GM18861 (cell line): ENCODE measurements around the gene PIRT.
"Not testable (repeated sequence)": the region's sequence is repeated elsewhere in the genome, so short reads cannot be mapped to it uniquely, and the experiment has no call there.

Experiments used
- ATAC-seq: cut with Tn5 transposase; IDR thresholded peaks from one replicate; pipeline ENCODE4 v1.9.1; 2021; ENCODE audit not compliant: unreplicated experiment

PIRT gene

DNA sequence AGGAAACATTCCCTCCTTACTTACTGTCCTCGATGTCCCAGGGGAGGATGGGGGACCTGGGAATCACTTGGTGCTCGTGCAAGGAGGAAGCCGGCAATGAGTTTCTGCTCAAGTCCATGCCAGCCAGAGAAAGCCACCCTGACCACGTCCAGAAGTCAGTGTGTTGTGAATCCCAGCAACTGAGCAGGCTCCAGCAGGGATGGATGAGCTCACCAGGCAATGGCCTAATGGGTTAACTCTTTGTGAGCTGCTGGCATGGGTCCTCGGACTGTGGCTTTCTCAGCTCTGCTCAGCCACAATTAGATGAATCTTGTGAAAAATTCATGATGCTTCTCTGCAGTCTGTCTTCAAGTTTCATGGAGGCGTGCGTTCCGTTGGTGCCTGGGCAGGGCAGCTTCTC lies at the start of gene PIRT:
Gene PIRT, minus strand, starts transcription at position 167 of the 400 bp plus-strand sequence. CDS start 12,442 bp downstream, outside the sequence.
- no peak for ATAC-seq

DNA sequence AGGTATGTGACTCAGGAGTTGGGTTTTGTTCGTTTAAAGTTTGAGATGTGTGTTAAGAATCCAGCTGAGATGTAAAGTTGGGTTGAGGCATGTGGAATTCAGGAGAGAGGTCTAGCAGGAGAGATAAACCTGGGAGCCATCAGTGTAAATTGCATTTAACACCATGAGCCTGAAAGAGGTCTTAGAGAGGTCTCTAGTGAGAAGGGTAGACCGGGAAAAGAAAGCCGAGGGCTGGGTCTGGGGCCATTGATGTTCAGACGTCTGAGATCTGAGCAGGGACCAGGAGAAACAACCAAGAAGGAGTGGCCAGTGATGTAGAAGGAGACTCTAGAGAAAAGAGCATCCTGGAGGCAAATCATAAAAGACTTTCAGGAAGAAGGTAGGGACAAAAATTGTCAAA lies 44.1 kb upstream of the PIRT start:
- ATAC-seq = no peak

DNA sequence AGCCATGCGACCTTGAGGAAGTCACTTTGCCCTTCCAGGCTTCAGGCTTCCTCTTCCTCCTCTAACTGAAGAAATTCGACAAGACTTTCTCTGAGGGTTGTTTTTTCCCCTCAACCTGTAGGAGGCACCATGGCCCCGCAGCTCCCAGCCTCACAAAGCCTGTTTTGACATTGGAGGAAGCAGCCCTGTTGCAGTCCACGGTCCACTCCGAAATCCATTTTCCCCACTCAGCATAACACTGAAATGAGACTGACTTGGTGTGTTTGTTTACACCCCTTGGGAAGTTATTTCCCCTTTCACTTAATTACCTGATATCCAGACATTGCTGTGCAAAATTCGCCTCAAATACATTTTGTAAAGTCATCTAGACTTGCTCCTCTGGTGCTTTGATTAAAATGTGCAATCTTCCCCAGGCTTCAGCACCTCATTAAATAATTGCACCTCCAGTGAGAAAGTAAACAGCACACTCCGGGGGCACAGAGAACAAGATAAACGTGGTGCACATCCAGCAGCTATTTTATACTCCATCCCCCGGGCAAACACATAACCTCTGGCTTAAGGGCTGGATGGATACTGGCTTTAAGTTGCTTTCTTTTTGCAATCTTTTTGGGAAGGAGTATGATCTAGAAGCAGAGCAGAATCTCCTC lies 41.4 kb upstream of the PIRT start:
- no peak for ATAC-seq

DNA sequence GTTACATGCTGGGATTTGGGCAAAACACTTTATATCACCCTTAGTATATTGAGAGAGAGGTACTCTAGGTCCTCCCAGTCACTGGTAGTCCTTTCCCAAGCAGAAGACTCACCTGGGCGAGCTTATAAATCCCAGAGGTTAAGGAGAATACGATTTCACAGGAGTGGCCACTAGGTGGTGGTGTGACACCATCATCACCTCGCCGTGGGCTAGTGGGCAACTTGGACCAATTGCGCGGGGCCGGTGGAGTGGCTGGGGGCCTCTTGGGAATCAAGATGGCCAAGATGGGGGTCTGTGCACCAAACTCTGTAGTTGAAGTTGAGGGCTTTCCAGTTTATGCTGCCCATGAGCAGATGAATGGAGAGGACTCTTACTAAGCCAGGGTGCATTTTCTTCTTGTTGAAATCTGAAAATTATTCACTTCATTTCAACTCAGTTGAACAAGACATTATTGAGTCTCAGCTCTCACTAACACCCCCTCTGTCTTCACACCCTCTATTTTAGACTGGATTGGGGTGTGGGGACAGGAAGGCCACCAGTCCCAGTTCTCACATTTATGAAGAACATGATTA lies 38.2 kb upstream of the PIRT start:
- no peak for ATAC-seq

DNA sequence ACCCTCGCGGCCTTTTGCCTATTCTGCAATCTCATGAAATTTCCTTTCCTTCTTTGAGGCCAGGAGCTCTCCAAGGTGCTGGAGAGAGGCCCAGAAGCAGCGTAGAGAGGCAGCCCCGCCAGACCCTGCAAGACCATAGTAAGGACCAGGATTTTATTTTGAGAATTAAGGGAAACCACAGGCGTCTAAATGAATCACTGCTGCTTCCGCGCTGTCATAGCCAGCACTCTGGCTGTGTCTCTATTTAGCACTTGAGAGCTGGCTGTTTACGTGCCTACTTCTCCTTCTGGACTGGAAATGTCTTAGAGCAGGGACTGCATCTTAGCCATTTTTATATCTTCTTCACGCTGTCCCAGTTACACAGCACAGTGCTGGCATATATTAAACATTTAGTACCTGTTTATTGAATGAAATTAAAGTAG lies 37.6 kb upstream of the PIRT start:
- no peak for ATAC-seq

DNA sequence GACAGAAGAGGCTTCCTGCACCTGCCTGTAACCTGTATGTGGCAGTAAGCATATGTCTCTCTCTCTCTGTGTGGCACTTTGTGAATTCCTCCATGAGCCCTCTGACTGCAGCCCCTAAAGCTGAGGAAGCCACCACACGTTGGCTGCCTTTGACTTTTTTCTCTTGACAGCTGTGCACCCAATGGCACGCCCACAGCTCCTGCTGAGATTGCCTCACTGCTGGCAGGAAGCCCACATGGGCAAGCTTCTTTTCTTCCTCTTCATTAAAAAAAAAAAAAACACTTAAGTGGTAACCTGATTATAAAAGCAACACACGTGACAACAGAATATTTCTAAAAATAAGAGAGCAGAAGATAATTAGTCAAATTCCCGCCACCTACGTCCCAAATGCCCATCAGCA lies 34.0 kb upstream of the PIRT start:
- no peak for ATAC-seq

DNA sequence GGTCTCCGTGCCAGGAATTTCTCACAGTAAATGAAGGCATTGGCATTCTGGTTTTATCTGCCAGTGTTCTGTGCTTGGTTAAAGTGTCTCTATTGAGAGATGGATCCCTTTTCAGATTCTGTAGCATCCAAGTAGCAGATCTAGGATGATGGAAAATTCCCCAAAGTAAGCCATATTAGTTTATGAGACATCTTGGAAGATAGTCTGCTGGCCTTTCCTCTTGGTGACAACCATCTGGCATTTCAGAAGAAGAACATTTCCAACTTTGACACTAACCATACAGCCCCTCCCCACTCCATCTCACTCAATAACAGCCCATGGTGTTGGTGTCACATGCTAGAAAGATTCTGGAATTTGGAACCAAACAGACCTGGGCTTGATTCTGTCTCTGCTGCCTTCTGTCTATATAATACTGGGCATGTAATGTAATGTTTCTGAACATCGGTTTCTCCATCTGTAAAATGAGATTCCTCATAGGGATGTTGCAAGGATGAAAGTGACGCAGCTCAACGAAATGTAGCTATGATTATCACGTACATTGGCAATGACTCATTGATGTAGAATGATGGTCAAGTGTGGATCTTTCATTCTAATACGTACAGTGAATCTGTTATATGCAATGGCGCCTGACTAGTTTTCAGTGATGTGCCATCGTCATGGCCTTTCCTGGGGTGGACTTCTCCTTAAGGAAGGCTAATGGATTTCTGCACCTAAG lies 32.6 kb upstream of the PIRT start:
- no peak for ATAC-seq

DNA sequence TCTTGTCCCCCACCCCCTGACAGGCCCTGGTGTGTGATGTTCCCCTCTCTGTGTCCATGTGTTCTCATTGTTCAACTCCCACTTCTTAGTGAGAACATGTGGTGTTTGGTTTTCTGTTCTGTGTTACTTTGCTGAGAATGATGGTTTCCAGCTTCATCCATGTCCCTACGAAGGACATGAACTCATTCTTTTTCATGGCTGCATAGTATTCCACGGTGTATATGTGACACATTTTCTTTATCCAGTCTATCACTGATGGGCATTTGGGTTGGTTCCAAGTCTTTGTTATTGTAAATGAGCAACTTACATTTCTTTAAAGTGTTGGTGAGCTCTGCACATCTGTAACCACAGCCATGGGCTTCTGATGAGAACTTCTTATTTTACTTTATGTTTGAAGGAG lies 30.9 kb upstream of the PIRT start:
- ATAC-seq = not testable (repeated sequence)

DNA sequence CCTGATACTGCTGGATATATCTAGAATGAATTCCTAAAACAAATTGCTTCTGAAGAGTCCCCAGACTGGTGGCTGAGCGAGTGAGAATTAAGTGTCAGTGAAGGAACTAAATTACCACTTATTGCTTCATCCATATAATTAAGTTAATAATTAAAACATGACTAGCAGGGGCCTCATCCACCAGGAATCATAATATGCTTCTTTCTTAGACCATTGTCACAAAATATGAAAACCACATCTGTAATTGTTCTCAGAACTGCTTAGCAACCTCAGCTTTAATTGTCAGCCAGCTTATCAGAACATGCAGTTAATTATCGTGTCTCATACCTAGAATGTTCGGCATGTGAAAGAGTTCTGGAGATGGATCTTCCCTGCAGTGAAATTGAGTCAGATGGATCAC lies 21.2 kb upstream of the PIRT start:
- no peak for ATAC-seq

DNA sequence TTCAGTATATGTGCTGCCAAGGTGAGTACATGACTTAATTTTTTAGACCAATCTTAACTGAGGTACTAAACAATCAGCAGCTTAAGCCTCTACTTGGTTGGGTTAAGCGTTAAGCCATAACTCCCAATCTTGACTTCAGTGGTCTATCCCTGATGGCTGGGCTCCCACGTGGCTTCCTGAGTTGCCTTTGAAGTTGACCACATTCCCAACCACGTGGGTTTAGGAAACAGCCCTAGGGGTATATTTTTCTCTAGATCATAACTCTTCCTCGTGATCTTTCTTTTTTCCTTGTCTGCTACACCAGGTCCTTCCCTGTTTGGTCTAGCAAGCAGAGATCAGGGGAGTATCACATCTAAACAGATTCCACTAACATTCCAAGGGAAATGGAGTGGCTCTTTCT lies 20.1 kb upstream of the PIRT start:
- ATAC-seq = no peak

DNA sequence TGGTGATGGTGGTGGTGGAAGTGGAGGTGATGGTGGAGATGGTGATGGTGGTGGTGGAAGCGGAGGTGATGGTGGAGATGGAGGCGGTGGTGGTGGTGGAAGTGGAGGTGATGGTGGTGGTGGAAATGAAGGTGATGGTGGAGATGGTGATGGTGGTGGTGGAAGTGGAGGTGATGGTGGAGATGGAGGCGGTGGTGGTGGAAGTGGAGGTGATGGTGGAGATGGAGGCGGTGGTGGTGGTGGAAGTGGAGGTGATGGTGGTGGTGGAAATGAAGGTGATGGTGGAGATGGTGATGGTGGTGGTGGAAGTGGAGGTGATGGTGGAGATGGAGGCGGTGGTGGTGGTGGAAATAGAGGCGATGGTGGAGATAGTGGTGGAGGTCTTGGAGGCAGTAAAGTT lies 8.7 kb upstream of the PIRT start:
- ATAC-seq = not testable (repeated sequence)

DNA sequence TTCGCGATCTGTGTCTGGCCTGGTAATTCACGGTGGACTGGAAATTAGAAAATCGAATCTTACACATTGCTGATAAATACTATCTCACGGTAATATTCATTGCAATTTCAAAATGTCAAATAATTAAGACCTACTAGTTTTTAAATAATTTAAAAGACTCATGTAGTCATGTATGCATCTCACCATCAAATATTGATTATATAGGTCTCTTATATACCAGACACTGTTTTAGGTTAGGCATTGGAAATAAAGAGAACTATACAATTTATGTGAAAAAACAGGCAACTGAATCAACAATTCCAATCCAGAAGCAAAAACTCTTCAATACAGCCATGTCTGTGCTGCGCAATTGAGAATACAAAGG lies 7.5 kb upstream of the PIRT start:
- ATAC-seq = no peak

DNA sequence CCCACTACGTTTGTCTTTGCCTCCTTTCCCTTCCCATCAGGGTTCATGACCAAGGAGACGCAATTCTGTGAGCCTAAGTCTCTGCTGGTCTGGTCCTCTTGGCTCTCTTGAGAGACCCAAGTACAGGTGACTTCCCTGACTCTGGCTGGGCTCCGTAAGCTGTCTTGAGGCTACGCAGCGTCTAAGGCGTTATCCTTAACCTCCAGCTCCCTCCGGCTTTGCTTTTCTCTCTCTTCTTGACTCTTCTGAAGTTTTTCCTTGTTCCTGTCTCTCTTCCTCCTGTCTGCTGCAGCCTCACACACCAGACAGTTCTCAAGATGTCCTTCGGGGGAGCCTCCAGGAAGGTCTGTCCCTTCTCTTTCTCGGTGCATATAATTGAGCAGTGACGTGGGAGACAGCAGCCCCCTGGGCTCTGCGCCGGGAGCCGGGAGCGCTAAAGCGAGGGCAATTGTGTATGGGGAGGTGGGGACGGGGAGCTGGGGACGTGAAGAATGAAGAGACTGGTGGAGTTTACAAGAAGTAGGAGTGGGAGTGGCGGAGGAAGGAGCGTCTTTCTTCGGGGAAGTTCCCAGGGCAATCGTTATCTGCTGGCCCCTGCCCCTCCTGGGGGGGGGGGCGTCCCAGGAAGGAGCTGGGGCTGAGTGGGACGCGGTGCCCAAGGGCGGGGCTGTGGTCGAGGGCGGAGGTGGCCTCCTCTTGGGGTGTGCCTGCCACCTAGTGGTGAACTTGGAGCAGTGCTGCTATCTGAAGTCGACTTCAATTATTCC lies 6.9 kb upstream of the PIRT start:
- peak; percentile 89 for ATAC-seq

DNA sequence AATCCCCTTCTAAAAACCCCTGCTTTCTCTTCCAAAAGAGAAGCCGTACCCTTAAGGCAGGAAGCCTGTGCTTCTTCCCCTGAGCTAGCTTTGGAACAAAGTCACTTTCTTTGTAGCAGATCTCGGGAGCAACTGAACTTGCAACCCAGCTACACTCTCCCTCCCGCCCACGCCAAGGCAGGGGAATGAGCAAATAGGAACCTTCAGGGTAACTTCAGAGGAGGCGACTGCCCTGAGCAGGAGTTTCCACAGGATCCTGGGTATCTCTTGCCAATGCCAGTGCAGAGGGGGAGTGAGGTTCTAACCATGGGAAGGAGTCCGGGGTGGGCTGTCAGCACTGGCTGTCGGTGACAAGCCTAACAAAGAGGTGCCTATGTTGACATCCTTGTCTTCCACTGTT lies 5.9 kb upstream of the PIRT start:
- no peak for ATAC-seq

DNA sequence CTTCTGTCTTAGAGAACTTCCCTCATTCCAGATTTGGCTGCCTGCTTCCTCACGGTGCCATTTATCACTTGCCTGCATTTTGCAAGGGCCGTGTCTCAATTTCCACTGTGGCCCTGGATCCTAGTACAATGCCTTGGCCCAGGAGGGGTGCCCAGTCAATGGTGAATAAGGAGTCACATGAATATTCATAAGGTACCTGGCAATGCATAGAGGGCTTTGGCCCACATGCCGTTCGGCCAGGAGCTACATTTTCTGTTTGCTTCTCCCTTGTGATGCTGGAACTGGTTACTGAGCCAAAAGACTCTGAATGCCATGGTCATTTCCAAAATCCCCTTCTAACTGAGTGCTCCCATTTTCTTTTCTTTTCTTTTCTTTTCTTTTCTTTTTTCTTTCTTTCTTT lies 4.8 kb upstream of the PIRT start:
- ATAC-seq = no peak

DNA sequence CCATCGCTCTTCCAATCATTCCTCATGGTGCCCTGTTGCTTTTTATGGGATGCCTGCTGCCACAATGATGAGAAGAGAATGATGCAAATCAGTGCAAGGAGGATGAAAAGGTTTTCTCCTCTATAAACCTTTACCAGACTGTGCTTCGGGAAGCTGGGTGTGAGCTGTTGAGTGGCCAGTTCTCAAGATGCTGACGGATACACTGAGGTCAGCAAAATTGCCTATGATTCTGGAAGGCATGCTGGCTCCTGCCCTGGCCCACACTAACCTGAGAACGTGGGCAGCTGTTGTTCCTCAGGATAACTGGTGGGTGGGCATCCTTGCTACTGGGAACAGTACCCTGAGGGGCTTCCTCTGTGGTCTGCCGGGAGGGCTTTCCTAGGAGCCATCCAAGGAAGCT lies 795 bp upstream of the PIRT start:
- ATAC-seq = no peak

DNA sequence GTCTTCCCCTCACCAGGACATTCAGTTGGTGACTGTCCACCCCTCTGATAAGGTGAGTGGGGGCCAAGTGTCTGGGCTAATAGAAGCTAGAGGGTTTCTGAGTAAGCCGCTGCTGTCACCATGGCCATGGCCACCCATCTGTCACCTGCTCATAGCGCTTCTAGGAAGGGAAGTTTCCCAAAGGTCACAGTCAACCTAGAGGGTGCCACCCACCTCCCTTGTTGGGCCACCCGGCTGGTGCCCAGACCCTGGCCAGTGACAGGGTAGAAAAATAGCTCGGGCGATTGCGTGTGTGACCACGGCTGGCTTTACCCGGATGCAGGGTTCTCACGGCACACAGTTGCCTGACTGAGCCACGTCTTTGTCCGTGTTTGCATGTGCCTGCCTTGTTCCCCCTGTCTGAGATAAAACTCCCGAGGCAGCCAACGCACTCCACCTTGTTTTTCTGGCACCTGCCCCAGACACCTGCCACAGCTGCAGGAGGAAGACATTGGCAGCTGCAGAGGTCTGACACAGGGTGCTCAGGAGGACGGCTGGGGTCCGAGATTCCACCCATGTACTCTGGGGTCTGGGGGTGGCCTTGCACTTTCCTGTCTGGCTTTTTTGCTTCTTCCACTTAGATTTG lies 809 bp downstream of the PIRT start:
- ATAC-seq = no peak

DNA sequence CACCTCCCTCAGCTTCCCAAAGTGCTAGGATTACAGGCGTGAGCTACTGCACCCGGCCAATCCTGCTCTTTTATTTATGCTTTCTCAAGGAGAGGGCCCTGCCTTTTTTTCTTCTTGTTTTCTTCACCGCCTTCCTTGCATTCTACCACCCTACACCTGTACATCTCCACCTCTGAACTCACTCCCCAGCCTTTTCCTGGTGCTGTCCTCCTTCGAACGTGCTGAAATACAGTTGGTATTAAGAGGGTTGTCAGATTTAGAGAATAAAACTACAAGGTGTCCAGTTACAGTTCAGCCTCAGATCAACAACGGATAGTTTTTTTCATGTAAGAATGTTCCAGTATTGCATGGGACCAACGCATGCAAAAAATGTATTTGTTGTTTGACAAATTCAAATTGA lies 1.7 kb downstream of the PIRT start:
- ATAC-seq = no peak

DNA sequence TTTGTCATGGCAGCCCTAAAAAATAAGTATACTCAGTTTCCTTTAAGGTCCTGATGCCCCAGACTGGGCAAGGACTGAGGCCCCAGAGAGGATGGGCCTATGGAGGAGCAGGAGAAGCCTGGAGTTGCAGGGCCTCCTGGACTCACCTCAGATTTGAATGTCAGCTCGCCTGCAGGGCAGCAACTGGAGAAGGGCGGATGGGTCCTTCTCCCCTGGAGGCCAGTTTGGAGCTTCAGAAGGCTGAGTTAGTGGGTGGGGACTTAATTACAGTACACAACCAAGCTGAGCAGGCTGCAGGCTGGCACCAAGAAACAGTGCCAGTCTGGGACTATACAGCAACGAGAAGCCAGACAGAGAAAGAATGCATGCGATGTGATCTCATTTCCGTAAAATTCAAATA lies 6.2 kb downstream of the PIRT start:
- no peak for ATAC-seq

DNA sequence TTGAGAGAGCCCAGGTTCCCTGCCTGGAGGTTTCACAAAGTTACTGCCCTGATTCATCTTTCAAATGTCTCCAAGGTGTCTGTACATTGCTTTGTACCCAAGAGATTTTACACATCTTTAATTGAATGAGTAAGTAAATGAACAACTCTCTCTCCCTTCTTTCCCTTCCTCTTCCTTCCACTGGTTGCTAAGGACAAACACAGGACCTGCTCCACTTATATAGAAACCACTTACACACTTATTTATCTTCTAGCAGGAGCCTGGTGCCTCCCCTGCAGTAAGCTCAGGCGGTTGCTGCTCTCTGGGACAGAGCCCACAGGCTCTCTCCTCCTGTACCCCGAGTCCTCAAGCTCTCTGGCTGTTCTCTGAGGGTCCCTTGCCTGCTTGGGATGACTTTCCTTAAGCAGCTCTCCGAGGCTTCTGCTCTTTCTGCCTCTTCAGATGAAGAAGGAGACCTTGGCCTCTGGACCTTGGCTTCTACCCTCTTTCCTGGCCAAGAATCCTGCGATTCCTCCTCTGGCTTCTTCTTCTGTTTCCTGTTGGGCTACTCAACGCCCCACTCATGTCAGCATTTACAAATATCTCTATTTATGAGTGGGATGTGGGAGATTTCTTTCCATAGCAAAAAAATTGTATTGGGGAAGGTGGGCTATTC lies 9.9 kb downstream of the PIRT start:
- ATAC-seq = no peak

DNA sequence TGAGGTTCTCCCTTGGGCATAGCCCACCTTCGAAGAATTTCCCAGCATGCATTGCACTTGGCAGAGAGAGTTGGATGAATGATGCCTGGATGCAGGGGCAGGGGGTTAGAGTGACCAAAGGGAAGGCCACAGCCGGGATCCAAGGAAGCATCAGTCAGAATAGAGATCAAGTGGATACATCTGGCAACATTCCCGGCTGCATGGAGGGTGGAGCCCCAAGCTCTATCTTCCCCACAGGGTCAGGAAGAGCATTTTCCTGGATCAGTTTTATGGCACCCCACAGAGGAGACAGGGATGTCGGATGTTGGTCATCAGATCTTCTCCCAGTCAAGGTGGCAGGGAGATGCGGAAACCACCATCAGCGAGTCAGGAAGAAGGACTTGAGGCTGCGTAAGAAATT lies 13.0 kb downstream of the PIRT start:
- ATAC-seq = no peak
